GM23338 (cell line): ENCODE data around the gene SRSF3. TPM values are rescaled to one million over a fixed set of nuclear protein-coding genes. Genes with fewer than 3 reads are reported as not detected.

Experiments
- ATAC-seq: fragments of 200-7000 bp; cut with Tn5 transposase; 3 replicates; pipeline ENCODE4 v1.9.1; 2020
- DNase-seq: peaks from one replicate; pipeline ENCODE4 v3.0.0-alpha.2; 2015; ENCODE audit warnings: low spot score
- H2AFZ ChIP-seq: fragments of 200-600 bp; sonication (generic); 2 replicates; pipeline ENCODE4 v1.8.0; 2016; ENCODE audit warnings: antibody characterized with exemption, mild to moderate bottlenecking, moderate library complexity
- H3F3A ChIP-seq: fragments of 200-600 bp; sonication (generic); replicated peaks from 2 replicates; pipeline ENCODE4 v1.8.0; 2017; ENCODE audit warnings: antibody characterized with exemption, mixed run types, low read depth
- H3K27ac ChIP-seq: fragments of 200-600 bp; sonication (generic); 2 replicates; pipeline ENCODE4 v1.6.1; 2016; ENCODE audit warnings: low read depth
- H3K27me3 ChIP-seq: fragments of 200-600 bp; sonication (generic); 2 replicates; pipeline ENCODE4 v1.8.0; 2016; ENCODE audit warnings: mild to moderate bottlenecking, mixed run types, moderate library complexity; ENCODE audit not compliant: insufficient read depth
- H3K36me3 ChIP-seq: fragments of 200-600 bp; sonication (generic); 2 replicates; pipeline ENCODE4 v1.8.0; 2016; ENCODE audit warnings: mild to moderate bottlenecking; ENCODE audit not compliant: insufficient read depth
- H3K4me1 ChIP-seq: fragments of 200-600 bp; sonication (generic); 2 replicates; pipeline ENCODE4 v1.8.0; 2016; ENCODE audit warnings: mild to moderate bottlenecking, moderate library complexity; ENCODE audit not compliant: insufficient read depth
- H3K4me2 ChIP-seq: fragments of 200-600 bp; sonication (generic); 2 replicates; pipeline ENCODE4 v1.7.1; 2017; ENCODE audit warnings: mixed run types
- H3K4me3 ChIP-seq: fragments of 200-600 bp; sonication (generic); 2 replicates; pipeline ENCODE4 v1.6.1; 2016; ENCODE audit warnings: mixed run types
- H3K79me2 ChIP-seq: fragments of 200-600 bp; sonication (generic); replicated peaks from 2 replicates; pipeline ENCODE4 v1.8.0; 2017; ENCODE audit warnings: mild to moderate bottlenecking; ENCODE audit not compliant: insufficient read depth
- H3K9me2 ChIP-seq: fragments of 200-600 bp; sonication (generic); 2 replicates; pipeline ENCODE4 v1.8.0; 2017; ENCODE audit not compliant: insufficient read depth
- H4K20me1 ChIP-seq: fragments of 200-600 bp; sonication (generic); replicated peaks from 2 replicates; pipeline ENCODE4 v1.8.0; 2017; ENCODE audit warnings: mild to moderate bottlenecking; ENCODE audit not compliant: insufficient read depth
- H3K27ac Mint-ChIP-seq: 2 replicates; pipeline ENCODE4 v1.8.0; 2020; ENCODE audit warnings: inconsistent platforms, mild to moderate bottlenecking, moderate library complexity, mixed read lengths
- H3K27me3 Mint-ChIP-seq: 3 replicates; pipeline ENCODE4 v1.8.0; 2022; ENCODE audit warnings: low read depth, mild to moderate bottlenecking, moderate library complexity, mixed read lengths, inconsistent platforms; ENCODE audit not compliant: insufficient read depth, poor library complexity
- H3K36me3 Mint-ChIP-seq: 3 replicates; pipeline ENCODE4 v1.8.0; 2021; ENCODE audit warnings: low read depth, mild to moderate bottlenecking, inconsistent platforms, moderate library complexity, mixed read lengths
- H3K4me1 Mint-ChIP-seq: 3 replicates; pipeline ENCODE4 v1.8.0; 2020; ENCODE audit warnings: mild to moderate bottlenecking, inconsistent platforms, mixed read lengths
- H3K4me3 Mint-ChIP-seq: 3 replicates; pipeline ENCODE4 v1.8.0; 2021; ENCODE audit warnings: moderate library complexity, mild to moderate bottlenecking, inconsistent platforms, mixed read lengths
- H3K9me3 Mint-ChIP-seq: 3 replicates; pipeline ENCODE4 v1.8.0; 2020; ENCODE audit warnings: moderate library complexity, mild to moderate bottlenecking, inconsistent platforms, mixed read lengths
- CREB1 ChIP-seq: fragments of 250-450 bp; sonication (Bioruptor Pico); IDR thresholded peaks from 2 replicates; pipeline ENCODE4 v1.5.0; 2020; ENCODE audit warnings: low read depth, mild to moderate bottlenecking, moderate library complexity
- CTCF ChIP-seq, 2 experiments: fragments of 200-600 bp in 1 of 2; sonication (generic) in 1 of 2; conservative IDR thresholded peaks; 2 replicates each; pipeline versions ENCODE4 v1.5.1 to v1.6.1; 2016 to 2017; ENCODE audit warnings: antibody characterized with exemption in 2 of 2, low read depth in 2 of 2, mild to moderate bottlenecking in 2 of 2, moderate library complexity in 1 of 2
- ETS1 ChIP-seq: IDR thresholded peaks from 2 replicates; pipeline ENCODE4 v1.6.1; 2016; ENCODE audit warnings: antibody characterized with exemption
- EZH2 ChIP-seq: fragments of 200-600 bp; sonication (generic); IDR thresholded peaks from one replicate; pipeline ENCODE4 v1.8.0; 2017; ENCODE audit warnings: antibody characterized with exemption, mild to moderate bottlenecking, low read depth; ENCODE audit not compliant: unreplicated experiment
- EZH2phosphoT487 ChIP-seq: fragments of 200-600 bp; sonication (generic); IDR thresholded peaks from one replicate; pipeline ENCODE4 v1.8.1; 2018; ENCODE audit warnings: antibody characterized with exemption; ENCODE audit not compliant: unreplicated experiment
- JUNB ChIP-seq: IDR thresholded peaks from one replicate; pipeline ENCODE4 v1.6.1; 2016; ENCODE audit warnings: antibody characterized with exemption; ENCODE audit not compliant: unreplicated experiment
- NANOG ChIP-seq: IDR thresholded peaks from 2 replicates; pipeline ENCODE4 v1.6.1; 2016; ENCODE audit warnings: antibody characterized with exemption, borderline replicate concordance
- POLR2AphosphoS5 ChIP-seq: IDR thresholded peaks from 2 replicates; pipeline ENCODE4 v1.6.1; 2016; ENCODE audit warnings: antibody characterized with exemption, low read depth
- REST ChIP-seq: IDR thresholded peaks from one replicate; pipeline ENCODE4 v1.6.1; 2018; ENCODE audit warnings: antibody characterized with exemption; ENCODE audit not compliant: unreplicated experiment
- STAT1 ChIP-seq: IDR thresholded peaks from one replicate; pipeline ENCODE4 v1.6.1; 2016; ENCODE audit warnings: antibody characterized with exemption; ENCODE audit not compliant: unreplicated experiment
- ZNF114 ChIP-seq: fragments of 250-450 bp; sonication (Bioruptor Pico); IDR thresholded peaks from 2 replicates; pipeline ENCODE4 v1.5.0; 2020; ENCODE audit warnings: mild to moderate bottlenecking, moderate library complexity
- ZNF331 ChIP-seq: fragments of 250-450 bp; sonication (Bioruptor Pico); IDR thresholded peaks from 2 replicates; pipeline ENCODE4 v1.5.0; 2020; ENCODE audit warnings: low read depth, mild to moderate bottlenecking, moderate library complexity
- ZNF462 ChIP-seq: fragments of 250-450 bp; sonication (Bioruptor Pico); IDR thresholded peaks from 2 replicates; pipeline ENCODE4 v1.5.0; 2020; ENCODE audit warnings: mild to moderate bottlenecking, moderate library complexity
- polyA plus RNA-seq: library from polyadenylated mRNA; unstranded; fragments of >200 nt; fragmentation: Nextera tagmentation; extraction: Ambion mirVana; gene quantifications from 2 replicates; pipeline ENCODE4 v1.2.1, GENCODE V29; 2016
- total RNA-seq: library from RNA; depleted of rRNA; stranded (reverse); fragments of >200 nt; shearing (Covaris generic); gene quantifications from 2 replicates; pipeline ENCODE4 v1.2.3, GENCODE V29; 2014

The SRSF3 gene
- total and polyA plus RNA-seq, 2 experiments from 2014 or later, result 436 to 655 TPM

- TF ChIP-seq ZNF462 (CRISPR knock-in tag) (no peak), STAT1 (no peak), EZH2 (no peak), EZH2phosphoT487 (no peak), POLR2AphosphoS5 (no peak), ZNF331 (no peak)
Observed at GRCh38 chr6:36596356-36596755, 2.2 kb downstream of the SRSF3 start (continued).

GRCh38 chr6:36597775-36598174 lies 3.6 kb downstream of the SRSF3 start:
- H2AFZ ChIP-seq, result no peak overlapping the region
- no peaks in the 10 kb centered on the region for H3K9me2 ChIP-seq
- H3K4me1 ChIP-seq, result peaks cover 30% of the 10 kb centered on the region
- Mint-ChIP-seq H3K27me3 (peaks cover 32% of the 10 kb centered on the region), H3K36me3 (peaks cover 87% of the 10 kb centered on the region), H3K9me3 (peaks cover 16% of the 10 kb centered on the region; the same call in 2 of the 3 replicates), H3K4me3 (peak overlapping the region; percentile 95), H3K4me1 (peaks cover 40% of the 10 kb centered on the region), H3K27ac (0 out of 2 replicates have a peak overlapping the region, but pooled peaks have one; percentile 36)
- ATAC-seq (no peak), DNase-seq (no peak)
- peaks cover 67% of the 10 kb centered on the region for H3F3A ChIP-seq
- H3K36me3 ChIP-seq, result peaks cover 72% of the 10 kb centered on the region
- peak overlapping the region; percentile 94; the same call in 1 of the 2 replicates for H3K27ac ChIP-seq
- peak overlapping the region; percentile 78 for H3K4me3 ChIP-seq
- TF ChIP-seq EZH2phosphoT487 (no peak), REST (no peak), STAT1 (no peak), ETS1 (no peak), NANOG (no peak), CTCF (conservative IDR thresholded peaks at IDR 0.05; ENCODE audit: low read depth in 2 of 2) (no peak), ZNF331 (no peak), JUNB (no peak), ZNF114 (CRISPR knock-in tag) (no peak), CREB1 (CRISPR knock-in tag) (no peak)
- peaks cover 88% of the 10 kb centered on the region for H3K79me2 ChIP-seq
- H4K20me1 ChIP-seq, result peaks cover 79% of the 10 kb centered on the region
- peak overlapping the region; percentile 79 for H3K4me2 ChIP-seq
- H3K27me3 ChIP-seq, result no peaks in the 10 kb centered on the region
